HepG2 (cell line): ENCODE results near the gene PSMD12. TPM values are rescaled to one million over a fixed set of nuclear protein-coding genes. Genes with fewer than 3 reads are reported as not detected.

Experiments
- ATAC-seq: fragments of 200-7000 bp; cut with Tn5 transposase; 3 replicates; pipeline ENCODE4 v1.9.1; 2020; ENCODE audit warnings: mild to moderate bottlenecking, moderate library complexity
- BruUV-seq: library from RNA; stranded (reverse); fragments of 400-500 nt; replicated peaks from 2 replicates; lab custom pipeline; 2021; lab: Mats Ljungman, UMichigan
- CTCF ChIA-PET: fragments of 300-600 bp; formaldehyde crosslinking; extraction: SDS; loops from one replicate; lab custom pipeline; 2021; ENCODE audit warnings: low total read pairs, inconsistent platforms, low intra/inter-chr PET ratio; lab: Yijun Ruan, JAX
- POLR2A ChIA-PET: fragments of 350-600 bp; sonication (Branson Sonifier 250); formaldehyde crosslinking; loops from one replicate; lab custom pipeline; 2020; ENCODE audit warnings: antibody characterized with exemption, inconsistent platforms; lab: Yijun Ruan, JAX
- DNase-seq: peaks from one replicate; pipeline ENCODE4 v3.0.0-alpha.2; 2015; ENCODE audit warnings: low spot score
- FAIRE-seq: peaks from 3 replicates; lab custom pipeline; 2011; peaks lifted over from hg19 to GRCh38; lab: Jason Lieb, UNC
- H2AFZ ChIP-seq: one replicate; pipeline ENCODE4 v1.6.1; 2011; ENCODE audit warnings: low read length, inconsistent platforms
- H3K27ac ChIP-seq: fragments of 300-600 bp; 3 replicates; pipeline ENCODE4 v1.8.0; 2011; ENCODE audit warnings: mixed run types, mild to moderate bottlenecking, mixed read lengths, low read length, inconsistent platforms; ENCODE audit not compliant: insufficient read depth; ENCODE audit errors: extremely low read length
- H3K27me3 ChIP-seq, 2 experiments: fragments of 200-600 bp in 1 of 2; 2 replicates in 1 of 2; 3 replicates in 1 of 2; pipeline versions ENCODE4 v1.6.0 to v1.8.0; 2011; ENCODE audit warnings: low read length in 2 of 2, mild to moderate bottlenecking in 2 of 2, moderate library complexity in 2 of 2, inconsistent platforms in 1 of 2; ENCODE audit not compliant: insufficient read depth in 2 of 2, control insufficient read depth in 1 of 2
- H3K36me3 ChIP-seq, 2 experiments: fragments of 200-600 bp in 1 of 2; replicated peaks in 1 of 2; 2 replicates in 1 of 2; 3 replicates in 1 of 2; pipeline versions ENCODE4 v1.5.1 to v1.8.0; 2011; ENCODE audit warnings: low read length in 2 of 2, inconsistent platforms in 1 of 2; ENCODE audit not compliant: insufficient read depth in 2 of 2, control insufficient read depth in 1 of 2
- H3K4me1 ChIP-seq: 2 replicates; pipeline ENCODE4 v1.5.1; 2012; ENCODE audit warnings: low read length, inconsistent platforms; ENCODE audit not compliant: insufficient read depth
- H3K4me2 ChIP-seq: 2 replicates; pipeline ENCODE4 v1.6.0; 2011; ENCODE audit warnings: low read depth, low read length, inconsistent platforms
- H3K4me3 ChIP-seq, 3 experiments: fragments of 200-600 bp in 1 of 3; sonication (generic), shearing (Covaris generic) in 1 of 3; replicated peaks in 1 of 3; 2 replicates each; pipeline ENCODE4 v1.5.1; 2011 to 2016; ENCODE audit warnings: low read length in 3 of 3, inconsistent platforms in 2 of 3, low read depth in 2 of 3, mild to moderate bottlenecking in 2 of 3, control low read depth in 1 of 3, mixed read lengths in 1 of 3; ENCODE audit not compliant: insufficient read depth in 1 of 3
- H3K79me2 ChIP-seq: one replicate; pipeline ENCODE4 v1.6.1; 2011; ENCODE audit warnings: low read length, inconsistent platforms; ENCODE audit not compliant: insufficient read depth
- H3K9ac ChIP-seq: 2 replicates; pipeline ENCODE4 v1.6.0; 2011; ENCODE audit warnings: mild to moderate bottlenecking, low read depth, low read length, inconsistent platforms; ENCODE audit not compliant: insufficient read depth
- H3K9me3 ChIP-seq: 2 replicates; pipeline ENCODE4 v1.5.1; 2012; ENCODE audit warnings: mild to moderate bottlenecking, low read length
- H4K20me1 ChIP-seq: 2 replicates; pipeline ENCODE4 v1.6.0; 2011; ENCODE audit warnings: inconsistent platforms, mild to moderate bottlenecking, low read length, moderate library complexity; ENCODE audit not compliant: insufficient read depth
- ATF4 ChIP-seq, 2 experiments: fragments of 450-650 bp in 1 of 2; sonication (generic) in 1 of 2; formaldehyde crosslinking; IDR thresholded peaks; 2 replicates each; pipeline versions ENCODE4 v1.5.0 to v1.8.0; 2020 to 2022; ENCODE audit warnings: mild to moderate bottlenecking in 1 of 2, missing genetic modification reagents in 1 of 2
- CEBPB ChIP-seq: IDR thresholded peaks from 2 replicates; pipeline ENCODE4 v1.6.1; 2011; ENCODE audit warnings: low read depth, low read length, improper control_type of control experiment, borderline replicate concordance
- CSRNP1 ChIP-seq: sonication (generic); formaldehyde crosslinking; IDR thresholded peaks from 2 replicates; pipeline ENCODE4 v1.8.1; 2023; ENCODE audit warnings: mild to moderate bottlenecking, missing genetic modification reagents
- HNF4G ChIP-seq, 2 experiments: sonication (generic) in 1 of 2; formaldehyde crosslinking in 1 of 2; IDR thresholded peaks; 2 replicates each; pipeline versions ENCODE4 v1.4.0 to v1.6.1; 2011 to 2020; ENCODE audit warnings: borderline replicate concordance in 2 of 2, low read depth in 2 of 2, mild to moderate bottlenecking in 2 of 2, low read length in 1 of 2, missing genetic modification reagents in 1 of 2, moderate library complexity in 1 of 2
- HNRNPLL ChIP-seq: fragments of 200-400 bp; formaldehyde crosslinking; IDR thresholded peaks from 2 replicates; pipeline ENCODE4 v1.6.1; 2017; ENCODE audit warnings: mild to moderate bottlenecking, low read depth, low read length; ENCODE audit not compliant: poor library complexity, severe bottlenecking
- KDM4B ChIP-seq: sonication (generic); formaldehyde crosslinking; IDR thresholded peaks from 2 replicates; pipeline ENCODE4 v1.4.0; 2020; ENCODE audit warnings: missing genetic modification reagents
- NR2F1 ChIP-seq, 2 experiments: fragments of 450-650 bp in 1 of 2; formaldehyde crosslinking in 1 of 2; IDR thresholded peaks; 2 replicates each; pipeline versions ENCODE4 v1.5.0 to v1.6.1; 2016 to 2020; ENCODE audit warnings: mild to moderate bottlenecking in 1 of 2, missing compliant biosample characterization in 1 of 2, missing genetic modification reagents in 1 of 2, moderate library complexity in 1 of 2
- POGK ChIP-seq: sonication (generic); formaldehyde crosslinking; conservative IDR thresholded peaks from 2 replicates; pipeline ENCODE4 v1.8.0; 2022; ENCODE audit warnings: mild to moderate bottlenecking, moderate library complexity, missing genetic modification reagents
- TEAD3 ChIP-seq: optimal IDR thresholded peaks from 2 replicates; pipeline ENCODE3; 2016; ENCODE audit warnings: borderline replicate concordance
- TIGD3 ChIP-seq: sonication (generic); formaldehyde crosslinking; IDR thresholded peaks from 2 replicates; pipeline ENCODE4 v1.5.1; 2020; ENCODE audit warnings: mild to moderate bottlenecking, missing genetic modification reagents, borderline replicate concordance
- ZBTB7A ChIP-seq: sonication (generic); formaldehyde crosslinking; IDR thresholded peaks from 2 replicates; pipeline ENCODE4 v1.8.0; 2022; ENCODE audit warnings: mild to moderate bottlenecking, missing genetic modification reagents
- ZEB1 ChIP-seq: IDR thresholded peaks from 2 replicates; pipeline ENCODE4 v1.6.1; 2012; ENCODE audit warnings: mild to moderate bottlenecking, low read depth, inconsistent platforms; ENCODE audit not compliant: insufficient replicate concordance
- ZKSCAN5 ChIP-seq: sonication (generic); formaldehyde crosslinking; IDR thresholded peaks from 2 replicates; pipeline ENCODE4 v1.5.1; 2020; ENCODE audit warnings: mild to moderate bottlenecking, missing genetic modification reagents
- ZNF282 ChIP-seq: fragments of 450-650 bp; IDR thresholded peaks from 2 replicates; pipeline ENCODE4 v1.6.1; 2018; ENCODE audit not compliant: partially characterized antibody
- ZNF337 ChIP-seq: sonication (generic); formaldehyde crosslinking; IDR thresholded peaks from 2 replicates; pipeline ENCODE4 v1.5.1; 2020; ENCODE audit warnings: missing genetic modification reagents, low read depth, mild to moderate bottlenecking, borderline replicate concordance
- ZNF354B ChIP-seq: sonication (generic); formaldehyde crosslinking; IDR thresholded peaks from 2 replicates; pipeline ENCODE4 v1.8.0; 2022; ENCODE audit warnings: mild to moderate bottlenecking, missing genetic modification reagents
- ZNF567 ChIP-seq: sonication (generic); formaldehyde crosslinking; IDR thresholded peaks from 2 replicates; pipeline ENCODE4 v1.8.1; 2023; ENCODE audit warnings: mild to moderate bottlenecking, missing genetic modification reagents, borderline replicate concordance
- ZNF674 ChIP-seq: sonication (generic); formaldehyde crosslinking; IDR thresholded peaks from 2 replicates; pipeline ENCODE4 v1.5.0; 2020; ENCODE audit warnings: low read depth, mild to moderate bottlenecking, missing genetic modification reagents
- WGBS: methylation state at CpG from one replicate; pipeline ENCODE4 v1.1.6; 2017; ENCODE audit warnings: low lambda C conversion rate; 5-methylcytosine and 5-hydroxymethylcytosine counted together
- in situ Hi-C: cut with HindIII; loops from 2 replicates; pipeline ENCODE4 v1.10.0; 2017; ENCODE audit warnings: low pct_unique_long_range_greater_than_20kb; ENCODE audit not compliant: extremely low pct_ligation_motif_present
- intact Hi-C: fragments of 100-400 bp; cut with micrococcal nuclease; formaldehyde crosslinking; loops from one replicate; pipeline ENCODE4 v1.10.0; 2022; ENCODE audit not compliant: unreplicated experiment
- polyA plus RNA-seq, 8 experiments: library from polyadenylated mRNA; depleted of rRNA in 3 of 8; stranded (reverse) in 7 of 8; unstranded in 1 of 8; fragments of >200 nt; fragmentation: Illumina TruSeq in 4 of 8; extraction: Trizol in 4 of 8; gene quantifications; 2 replicates each; pipeline versions ENCODE4 v1.2.1 to v1.2.3, GENCODE V29; 2011 to 2016; ENCODE audit warnings: low read depth in 4 of 8, missing spikeins in 1 of 8, mixed read lengths in 1 of 8; ENCODE audit not compliant: insufficient read depth in 1 of 8
- total RNA-seq, 5 experiments: library from RNA; depleted of rRNA; stranded (reverse); fragments of >200 nt; fragmentation: Illumina TruSeq; extraction: Trizol; gene quantifications; 2 replicates each; pipeline ENCODE4 v1.2.3, GENCODE V29; 2016; ENCODE audit warnings: low read depth in 1 of 5

PSMD12 gene
- total and polyA plus RNA-seq, 2 of the 13 experiments (the other 11 are each of a cell fraction or from before 2014, with no cell fraction given) = 27.4 to 71.7 TPM

- TF ChIP-seq TIGD3 (CRISPR knock-in tag) = no peak
- TF ChIP-seq POGK (CRISPR knock-in tag) = no peak
- TF ChIP-seq ZNF282 = no peak
- no peak for TF ChIP-seq ZNF354B (CRISPR knock-in tag)
Measured at GRCh38 chr17:67353161-67353560, 13.2 kb downstream of the PSMD12 start (continued).

- no peak overlapping the region for H3K27ac ChIP-seq
- H3K79me2 ChIP-seq = no peaks in the 10 kb centered on the region
- no peak for FAIRE-seq
- no peak for DNase-seq
- no peak for ATAC-seq
- H3K4me1 ChIP-seq = no peaks in the 10 kb centered on the region
- H3K9me3 ChIP-seq = no peaks in the 10 kb centered on the region
- no peak overlapping the region for H3K4me3 ChIP-seq
- no peaks in the 10 kb centered on the region for H4K20me1 ChIP-seq
- H2AFZ ChIP-seq = no peak overlapping the region
- ChIA-PET POLR2A (no interaction called here), CTCF (no interaction called here)
- H3K4me2 ChIP-seq = no peak overlapping the region
- 95% methylated on average over 1 of the region's 1 CpG for WGBS
- in situ Hi-C loops = no loop called here
- no TSS peak for BruUV-seq
- H3K36me3 ChIP-seq = peaks cover 32 to 82% of the 10 kb centered on the region in 2 experiments
- intact Hi-C loops = no loop called here
- H3K27me3 ChIP-seq = no peaks in the 10 kb centered on the region
- H3K9ac ChIP-seq = no peak overlapping the region
- TF ChIP-seq ZKSCAN5 (CRISPR knock-in tag) = no peak
- no peak for TF ChIP-seq ZNF567 (CRISPR knock-in tag)
- TF ChIP-seq TEAD3 (CRISPR knock-in tag) = no peak
- no peak for TF ChIP-seq ZNF674 (CRISPR knock-in tag)
- TF ChIP-seq ZNF337 (CRISPR knock-in tag) = no peak
- no peak for TF ChIP-seq CEBPB
- TF ChIP-seq ZEB1 = no peak
- no peak for TF ChIP-seq ATF4 (CRISPR knock-in tag; IDR thresholded peaks at IDR 0.05)
- TF ChIP-seq CSRNP1 (CRISPR knock-in tag) = no peak
- no peak for TF ChIP-seq HNRNPLL
- TF ChIP-seq NR2F1 (CRISPR knock-in tag; IDR thresholded peaks at IDR 0.05) = no peak
- no peak for TF ChIP-seq KDM4B (CRISPR knock-in tag)
- no peak for TF ChIP-seq HNF4G (IDR thresholded peaks at IDR 0.05; ENCODE audit: borderline replicate concordance, low read depth, low read length)
- no peak for TF ChIP-seq HNF4G (CRISPR knock-in tag; IDR thresholded peaks at IDR 0.05; ENCODE audit: borderline replicate concordance, low read depth)
- no peak for TF ChIP-seq ZBTB7A
Measured at GRCh38 chr17:67349420-67349819, 17.0 kb downstream of the PSMD12 start.
